GM23248 (cell line): ENCODE measurements around the gene POR. TPM values are rescaled to one million over a fixed set of nuclear protein-coding genes. Genes with fewer than 3 reads are reported as not detected.
A peak's percentile ranks its signal among the peaks of the same experiment; 100 is the strongest.

Experiments
- DNase-seq: peaks from one replicate; pipeline ENCODE4 v3.0.0-alpha.2; 2015
- H2AFZ ChIP-seq: fragments of 200-600 bp; sonication (generic); 2 replicates; pipeline ENCODE4 v1.6.1; 2016; ENCODE audit warnings: antibody characterized with exemption
- H3F3A ChIP-seq: fragments of 200-600 bp; sonication (generic); 2 replicates; pipeline ENCODE4 v1.6.1; 2016; ENCODE audit warnings: mild to moderate bottlenecking, antibody characterized with exemption, mixed run types; ENCODE audit not compliant: insufficient read depth
- H3K27ac ChIP-seq: fragments of 200-600 bp; sonication (generic); 2 replicates; pipeline ENCODE4 v1.5.1; 2016; ENCODE audit warnings: mild to moderate bottlenecking
- H3K27me3 ChIP-seq: fragments of 200-600 bp; sonication (generic); replicated peaks from 2 replicates; pipeline ENCODE4 v1.6.1; 2016; ENCODE audit warnings: mild to moderate bottlenecking; ENCODE audit not compliant: insufficient read depth
- H3K36me3 ChIP-seq: fragments of 200-600 bp; sonication (generic); 2 replicates; pipeline ENCODE4 v1.6.1; 2016; ENCODE audit warnings: low read depth, mild to moderate bottlenecking
- H3K4me1 ChIP-seq: fragments of 200-600 bp; sonication (generic); 2 replicates; pipeline ENCODE4 v1.6.1; 2016; ENCODE audit warnings: mild to moderate bottlenecking; ENCODE audit not compliant: insufficient read depth
- H3K4me2 ChIP-seq: fragments of 200-600 bp; sonication (generic); one replicate; pipeline ENCODE4 v1.6.1; 2016; ENCODE audit warnings: mild to moderate bottlenecking; ENCODE audit not compliant: unreplicated experiment
- H3K4me3 ChIP-seq: fragments of 200-600 bp; sonication (generic); 2 replicates; pipeline ENCODE4 v1.5.1; 2016; ENCODE audit warnings: mild to moderate bottlenecking
- H3K79me2 ChIP-seq: fragments of 200-600 bp; sonication (generic); 2 replicates; pipeline ENCODE4 v1.6.1; 2016; ENCODE audit warnings: mild to moderate bottlenecking; ENCODE audit not compliant: insufficient read depth
- H3K9ac ChIP-seq: fragments of 200-600 bp; sonication (generic); 2 replicates; pipeline ENCODE4 v1.6.1; 2016; ENCODE audit warnings: mild to moderate bottlenecking
- H3K9me2 ChIP-seq: fragments of 200-600 bp; sonication (generic); 2 replicates; pipeline ENCODE4 v1.6.1; 2016; ENCODE audit warnings: mixed run types, mild to moderate bottlenecking, moderate library complexity; ENCODE audit not compliant: insufficient read depth
- H3K9me3 ChIP-seq: fragments of 200-600 bp; sonication (generic); one replicate; pipeline ENCODE4 v1.6.1; 2017; ENCODE audit warnings: low read depth
- H4K20me1 ChIP-seq: fragments of 200-600 bp; sonication (generic); 2 replicates; pipeline ENCODE4 v1.6.0; 2016; ENCODE audit not compliant: insufficient read depth
- EZH2 ChIP-seq: fragments of 200-600 bp; sonication (generic); IDR thresholded peaks from 2 replicates; pipeline ENCODE4 v1.6.1; 2018; ENCODE audit warnings: antibody characterized with exemption, mild to moderate bottlenecking; ENCODE audit not compliant: insufficient read depth, poor library complexity, severe bottlenecking
- EZH2phosphoT487 ChIP-seq: fragments of 200-600 bp; sonication (generic); IDR thresholded peaks from 2 replicates; pipeline ENCODE4 v1.6.1; 2018; ENCODE audit warnings: antibody characterized with exemption, moderate library complexity, mild to moderate bottlenecking, low read depth; ENCODE audit not compliant: insufficient read depth
- WGBS, 2 experiments: methylation state at CpG; one replicate each; pipeline ENCODE4 v1.1.6; 2015 to 2017; ENCODE audit warnings: low lambda C conversion rate in 2 of 2, low coverage in 1 of 2; ENCODE audit errors: missing lambda C conversion rate in 2 of 2; 5-methylcytosine and 5-hydroxymethylcytosine counted together
- in situ Hi-C: fragments of 300-500 bp; cut with MboI; formaldehyde crosslinking; loops from 2 replicates; pipeline ENCODE4 v1.15.0; 2020
- polyA plus RNA-seq: library from polyadenylated mRNA; unstranded; fragments of >200 nt; fragmentation: Nextera tagmentation; extraction: Ambion mirVana; gene quantifications from 2 replicates; pipeline ENCODE4 v1.2.1, GENCODE V29; 2016
- total RNA-seq: library from RNA; depleted of rRNA; stranded (reverse); fragments of >200 nt; shearing (Covaris generic); gene quantifications from 2 replicates; pipeline ENCODE4 v1.2.3, GENCODE V29; 2014

POR gene
- total and polyA plus RNA-seq, 2 experiments from 2014 or later = 42.7 to 58.6 TPM

DNA sequence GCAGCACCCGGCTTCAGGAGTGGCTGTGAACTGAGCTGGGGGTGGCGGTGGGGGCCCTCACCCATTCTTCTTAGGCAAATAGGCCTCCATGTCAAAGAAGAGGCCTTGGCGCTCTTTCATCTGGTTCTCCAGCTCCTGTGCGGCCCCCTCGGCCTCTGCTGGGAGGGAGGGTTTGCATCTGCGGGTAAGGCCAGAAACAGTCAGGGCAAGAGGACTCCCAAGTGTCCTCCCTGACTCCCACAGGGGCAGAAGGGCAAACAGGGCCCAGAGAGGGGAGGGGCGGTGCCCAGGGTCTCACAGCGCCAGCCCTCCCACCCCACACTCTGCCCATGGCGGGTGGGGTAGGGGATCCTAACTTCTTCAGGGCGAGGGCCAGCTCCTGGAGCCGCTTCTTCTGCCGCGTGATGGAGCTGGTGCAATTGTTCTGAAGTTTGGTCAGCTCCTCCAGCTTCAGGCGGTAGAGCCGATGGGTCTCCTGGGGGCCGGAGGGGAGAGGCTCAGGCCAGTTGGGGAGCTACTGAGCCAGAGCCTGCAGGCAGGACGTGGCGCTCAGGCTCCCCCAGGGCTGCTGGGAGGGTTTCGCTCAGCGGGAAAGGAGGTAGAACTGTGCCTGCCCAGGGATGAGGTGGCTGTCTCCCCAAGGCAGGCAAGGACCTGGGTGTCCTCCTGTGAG lies 77.3 kb downstream of the POR start:
- no peak for DNase-seq
- Histone ChIP-seq H3K4me1 (no peaks in the 10 kb centered on the region), H3K9ac (no peak overlapping the region), H3K79me2 (no peaks in the 10 kb centered on the region), H3K36me3 (no peaks in the 10 kb centered on the region), H3K4me2 (no peak overlapping the region), H3K27me3 (no peaks in the 10 kb centered on the region), H3K9me2 (no peaks in the 10 kb centered on the region), H2AFZ (no peak overlapping the region), H3F3A (no peaks in the 10 kb centered on the region), H4K20me1 (no peaks in the 10 kb centered on the region), H3K9me3 (no peaks in the 10 kb centered on the region), H3K4me3 (no peak overlapping the region), H3K27ac (no peak overlapping the region)
- in situ Hi-C loops = no loop called here
- WGBS, 2 experiments = 79 to 81% methylated on average over 16 to 20 of the region's 20 CpGs
- TF ChIP-seq EZH2 = no peak
- no peak for TF ChIP-seq EZH2phosphoT487

DNA sequence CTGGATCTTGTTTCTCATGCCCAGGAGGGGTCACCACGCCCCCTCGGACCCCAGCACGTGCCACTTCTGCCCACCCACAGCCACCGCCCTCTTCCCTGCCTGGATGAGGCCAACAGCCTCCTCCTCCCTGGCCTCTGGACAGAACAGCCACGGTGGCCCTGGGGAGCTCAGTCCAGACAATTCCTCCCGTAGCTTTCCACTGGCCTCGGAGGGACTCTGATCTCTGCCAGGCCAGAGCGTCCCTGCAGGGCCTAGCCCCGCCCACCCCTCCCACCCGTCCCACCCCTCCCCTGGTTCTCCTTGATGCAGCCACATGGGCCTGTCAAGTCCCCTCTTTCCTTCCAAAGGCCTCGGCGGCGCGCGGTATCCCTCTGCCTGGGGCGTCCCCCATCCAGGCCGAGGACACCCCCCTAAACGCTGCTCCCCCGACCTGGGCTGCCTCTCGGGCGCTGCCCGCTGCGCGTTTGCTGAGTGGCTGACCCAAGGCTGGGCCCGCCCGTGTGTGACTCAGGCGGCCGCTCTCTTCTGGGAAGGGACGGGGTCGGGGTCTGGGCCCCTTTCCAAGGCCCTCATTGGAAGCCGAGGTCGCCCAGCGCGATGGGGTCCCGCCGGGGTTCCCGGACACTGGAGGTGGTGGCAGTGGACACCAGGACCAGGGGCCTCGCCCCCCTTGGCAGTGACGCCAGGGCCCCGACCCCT lies 78.9 kb downstream of the POR start:
- H3K27me3 ChIP-seq = no peaks in the 10 kb centered on the region
- peak overlapping the region; percentile 48 for H3K27ac ChIP-seq
- H2AFZ ChIP-seq = peak overlapping the region; percentile 84
- H3K9ac ChIP-seq = peak overlapping the region; percentile 84
- H4K20me1 ChIP-seq = no peaks in the 10 kb centered on the region
- no peaks in the 10 kb centered on the region for H3K4me1 ChIP-seq
- H3F3A ChIP-seq = no peaks in the 10 kb centered on the region
- no peaks in the 10 kb centered on the region for H3K36me3 ChIP-seq
- peak; percentile 77 for DNase-seq
- peak overlapping the region; percentile 92 for H3K4me2 ChIP-seq
- H3K4me3 ChIP-seq = peak overlapping the region; percentile 93
- H3K79me2 ChIP-seq = no peaks in the 10 kb centered on the region
- no peaks in the 10 kb centered on the region for H3K9me2 ChIP-seq
- no peaks in the 10 kb centered on the region for H3K9me3 ChIP-seq
- WGBS, 2 experiments = 2% methylated on average over 22 to 34 of the region's 40 CpGs
- no peak for TF ChIP-seq EZH2phosphoT487
- TF ChIP-seq EZH2 = no peak
- in situ Hi-C loops = no loop called here

DNA sequence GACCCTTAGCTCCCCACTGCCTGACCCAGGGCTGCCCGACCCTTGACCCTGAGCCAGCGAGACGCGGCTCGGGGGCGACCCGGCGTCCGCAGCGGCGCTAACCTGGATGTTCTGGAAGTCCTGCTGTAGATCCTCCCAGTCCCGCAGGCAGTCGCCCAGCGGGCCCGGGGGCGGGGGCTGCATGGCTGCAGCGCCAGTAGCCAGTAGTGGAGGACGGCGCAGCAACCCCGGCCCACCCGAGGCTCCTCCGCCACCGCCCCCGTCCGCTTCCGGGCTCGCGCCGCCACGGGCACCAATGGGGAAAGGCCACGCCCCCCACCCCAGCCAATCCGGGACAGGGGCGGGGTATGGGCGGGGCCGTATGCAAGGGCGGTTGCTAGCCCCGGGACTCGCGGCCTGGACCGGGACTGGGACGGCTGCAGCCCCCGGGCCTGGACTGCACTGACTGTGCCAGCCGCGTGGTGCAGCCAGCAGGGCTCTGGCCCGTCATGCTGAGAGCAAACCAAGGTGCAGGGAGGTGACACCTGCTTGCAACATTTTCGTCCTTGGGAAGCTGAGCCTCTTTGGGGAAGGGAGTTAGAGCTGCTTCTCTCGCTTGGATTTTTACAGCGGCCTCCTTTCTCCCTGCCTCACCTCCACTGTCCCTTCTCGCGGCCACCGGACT lies 79.6 kb downstream of the POR start, which contains the start of gene TMEM120A:
Gene TMEM120A (minus strand): TSS at position 208 of the 664 bp plus-strand sequence. CDS start 25 bp downstream, at position 183.
- Histone ChIP-seq H3K27me3 (no peaks in the 10 kb centered on the region), H3K9me2 (no peaks in the 10 kb centered on the region), H2AFZ (peak within 1 kb of the TSS; percentile 84), H3K36me3 (no peaks in the 10 kb centered on the region), H3K4me2 (peak within 1 kb of the TSS; percentile 92), H3K4me1 (no peaks in the 10 kb centered on the region), H3K9ac (peak within 1 kb of the TSS; percentile 84), H4K20me1 (no peaks in the 10 kb centered on the region), H3K27ac (peak within 1 kb of the TSS; percentile 48), H3K4me3 (peak within 1 kb of the TSS; percentile 93), H3K79me2 (no peaks in the 10 kb centered on the region), H3K9me3 (no peaks in the 10 kb centered on the region), H3F3A (no peaks in the 10 kb centered on the region)
- WGBS, 2 experiments = 1 to 3% methylated on average over 13 to 43 of the region's 51 CpGs
- in situ Hi-C loops = no loop called here
- DNase-seq = peak; percentile 98
- TF ChIP-seq EZH2phosphoT487 (no peak), EZH2 (no peak)

DNA sequence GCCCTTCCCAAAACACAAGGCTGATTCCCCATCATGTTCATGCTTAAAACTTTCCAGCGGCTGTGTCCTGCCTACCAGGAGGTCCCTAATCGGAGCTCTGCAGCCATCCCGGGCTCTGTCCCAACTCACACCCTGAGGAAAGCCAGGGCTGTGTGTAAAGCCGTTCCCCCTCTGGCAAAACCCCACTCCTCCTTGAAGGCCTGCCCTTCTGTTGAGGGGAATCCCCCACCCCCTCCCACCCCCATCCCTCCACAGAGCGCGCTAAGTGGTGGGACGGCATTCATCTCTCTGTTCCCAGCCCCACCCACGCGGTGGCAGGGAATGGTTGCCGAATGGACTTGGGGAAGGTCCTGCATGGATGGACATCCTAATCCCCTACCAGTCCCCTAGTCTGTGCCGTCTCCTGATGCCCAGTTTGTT lies 80.1 kb downstream of the POR start:
- Histone ChIP-seq H3K27ac (no peak overlapping the region), H3K9ac (peak overlapping the region; percentile 84)

More for the DNA sequence above, 80.1 kb downstream of the POR start:
- no peaks in the 10 kb centered on the region for H4K20me1 ChIP-seq
- H3K27me3 ChIP-seq = no peaks in the 10 kb centered on the region
- DNase-seq = no peak
- in situ Hi-C loops = no loop called here
- H3K9me2 ChIP-seq = no peaks in the 10 kb centered on the region
- H3K36me3 ChIP-seq = no peaks in the 10 kb centered on the region
- 30 to 32% methylated on average over 10 to 11 of the region's 11 CpGs for WGBS, 2 experiments
- TF ChIP-seq EZH2phosphoT487 (no peak), EZH2 (no peak)
- peak overlapping the region; percentile 69 for H2AFZ ChIP-seq
- H3K4me1 ChIP-seq = no peaks in the 10 kb centered on the region
- H3K4me3 ChIP-seq = peak overlapping the region; percentile 93
- no peaks in the 10 kb centered on the region for H3K9me3 ChIP-seq
- no peaks in the 10 kb centered on the region for H3K79me2 ChIP-seq
- H3K4me2 ChIP-seq = peak overlapping the region; percentile 92
- no peaks in the 10 kb centered on the region for H3F3A ChIP-seq
